HCT116 (cell line): ENCODE measurements around the gene SUZ12. TPM values are rescaled to one million over a fixed set of nuclear protein-coding genes. Genes with fewer than 3 reads are reported as not detected.

ENCODE experiments used
- ATAC-seq: fragments of 200-7000 bp; cut with Tn5 transposase; 2 replicates; pipeline ENCODE4 v1.9.1; 2020; ENCODE audit warnings: mild to moderate bottlenecking, moderate library complexity
- BruUV-seq: library from RNA; stranded (reverse); fragments of 400-500 nt; replicated peaks from 2 replicates; lab custom pipeline; 2021; lab: Mats Ljungman, UMichigan
- CTCF ChIA-PET: fragments of 300-600 bp; sonication (Branson Sonifier 250); formaldehyde crosslinking; loops from one replicate; lab custom pipeline; 2021; ENCODE audit warnings: antibody characterized with exemption; lab: Charles Lee
- POLR2A ChIA-PET: fragments of 300-600, 350-600 bp; sonication (Branson Sonifier 250); formaldehyde crosslinking; loops from one replicate; lab custom pipeline; 2021; ENCODE audit warnings: antibody characterized with exemption; lab: Charles Lee
- RAD21 ChIA-PET, 2 experiments: fragments of 300-600 bp; sonication (Branson Sonifier 250); formaldehyde crosslinking; loops; one replicate each; lab custom pipeline; 2023; ENCODE audit warnings: low total read pairs in 2 of 2; ENCODE audit not compliant: uncharacterized antibody in 2 of 2, unreplicated experiment in 2 of 2, low non-redundant PET in 1 of 2; lab: Charles Lee
- DNase-seq: peaks from one replicate; pipeline ENCODE4 v3.0.0-alpha.2; 2010; ENCODE audit warnings: low read depth, low spot score
- H2AFZ ChIP-seq: fragments of 200-600 bp; shearing (Covaris generic), sonication (generic); 2 replicates; pipeline ENCODE4 v1.6.1; 2017; ENCODE audit warnings: low read depth, mixed run types, mixed read lengths, antibody characterized with exemption, low read length; ENCODE audit not compliant: poor library complexity, severe bottlenecking
- H3K27ac ChIP-seq: 2 replicates; pipeline ENCODE4 v1.5.1; 2012; ENCODE audit warnings: low read depth, low read length
- H3K27me3 ChIP-seq: fragments of 200-600 bp; sonication (generic); 2 replicates; pipeline ENCODE4 v1.6.1; 2016; ENCODE audit warnings: mixed run types, low read length, mixed read lengths; ENCODE audit not compliant: insufficient read depth
- H3K36me3 ChIP-seq, 2 experiments: fragments of 200-500 bp in 1 of 2; fragments of 200-600 bp in 1 of 2; sonication (Bioruptor generic) in 1 of 2; sonication (generic) in 1 of 2; 2 replicates each; pipeline versions ENCODE4 v1.5.1 to v1.6.1; 2014 to 2016; ENCODE audit warnings: low read length in 2 of 2, inconsistent platforms in 1 of 2, mixed read lengths in 1 of 2, mixed run types in 1 of 2; ENCODE audit not compliant: insufficient read depth in 2 of 2, control insufficient read depth in 1 of 2
- H3K4me1 ChIP-seq, 2 experiments: fragments of 200-600 bp in 1 of 2; sonication (generic) in 1 of 2; 2 replicates each; pipeline versions ENCODE4 v1.5.1 to v1.6.1; 2012 to 2017; ENCODE audit warnings: low read length in 2 of 2, inconsistent platforms in 1 of 2, mild to moderate bottlenecking in 1 of 2, mixed read lengths in 1 of 2, mixed run types in 1 of 2, moderate library complexity in 1 of 2; ENCODE audit not compliant: insufficient read depth in 2 of 2, control insufficient read depth in 1 of 2
- H3K4me2 ChIP-seq: fragments of 200-600 bp; sonication (generic); 2 replicates; pipeline ENCODE4 v1.6.1; 2017; ENCODE audit warnings: mixed run types, low read length, mixed read lengths
- H3K4me3 ChIP-seq, 2 experiments: fragments of 200-600 bp in 1 of 2; sonication (generic) in 1 of 2; replicated peaks in 1 of 2; 2 replicates each; pipeline ENCODE4 v1.5.1; 2011 to 2016; ENCODE audit warnings: low read length in 2 of 2, control low read depth in 1 of 2, low read depth in 1 of 2, mild to moderate bottlenecking in 1 of 2, mixed read lengths in 1 of 2, mixed run types in 1 of 2
- H3K79me2 ChIP-seq: fragments of 200-600 bp; sonication (generic); 2 replicates; pipeline ENCODE4 v1.6.1; 2017; ENCODE audit warnings: mild to moderate bottlenecking, mixed run types, low read length, moderate library complexity, mixed read lengths; ENCODE audit not compliant: insufficient read depth
- H3K9ac ChIP-seq: fragments of 200-600 bp; sonication (generic); 2 replicates; pipeline ENCODE4 v1.6.1; 2016; ENCODE audit warnings: low read length, mixed read lengths
- H3K9me2 ChIP-seq: fragments of 200-600 bp; sonication (generic), shearing (Covaris generic); 2 replicates; pipeline ENCODE4 v1.6.1; 2017; ENCODE audit warnings: mixed run types, mild to moderate bottlenecking, moderate library complexity; ENCODE audit not compliant: insufficient read depth
- H3K9me3 ChIP-seq, 2 experiments: fragments of 200-500 bp in 1 of 2; fragments of 200-600 bp in 1 of 2; sonication (Bioruptor generic) in 1 of 2; sonication (generic) in 1 of 2; 2 replicates each; pipeline ENCODE4 v1.6.1; 2014 to 2017; ENCODE audit warnings: low read length in 2 of 2, mixed read lengths in 2 of 2, inconsistent platforms in 1 of 2, low read depth in 1 of 2, mild to moderate bottlenecking in 1 of 2, mixed run types in 1 of 2, moderate library complexity in 1 of 2; ENCODE audit not compliant: control insufficient read depth in 1 of 2, insufficient read depth in 1 of 2
- H4K20me1 ChIP-seq: fragments of 200-600 bp; sonication (generic), shearing (Covaris generic); 2 replicates; pipeline ENCODE4 v1.6.1; 2017; ENCODE audit warnings: mixed run types, mild to moderate bottlenecking, moderate library complexity; ENCODE audit not compliant: insufficient read depth
- CBX3 ChIP-seq: IDR thresholded peaks from 2 replicates; pipeline ENCODE4 v1.6.1; 2012; ENCODE audit warnings: low read depth
- CEBPB ChIP-seq: IDR thresholded peaks from 2 replicates; pipeline ENCODE4 v1.6.1; 2012; ENCODE audit warnings: low read depth
- ELF1 ChIP-seq: IDR thresholded peaks from 2 replicates; pipeline ENCODE4 v1.6.1; 2012; ENCODE audit warnings: low read depth, borderline replicate concordance
- EZH2 ChIP-seq: fragments of 200-600 bp; sonication (generic); IDR thresholded peaks from 2 replicates; pipeline ENCODE4 v1.6.1; 2017; ENCODE audit warnings: antibody characterized with exemption, mixed run types
- EZH2phosphoT487 ChIP-seq: fragments of 200-600 bp; IDR thresholded peaks from 2 replicates; pipeline ENCODE4 v1.6.1; 2018; ENCODE audit warnings: antibody characterized with exemption, borderline replicate concordance
- FOSL1 ChIP-seq: IDR thresholded peaks from 2 replicates; pipeline ENCODE4 v1.6.1; 2012; ENCODE audit warnings: low read depth
- RAD21 ChIP-seq: IDR thresholded peaks from 2 replicates; pipeline ENCODE4 v1.6.1; 2012; ENCODE audit warnings: low read depth, mild to moderate bottlenecking
- SIN3A ChIP-seq: IDR thresholded peaks from 2 replicates; pipeline ENCODE4 v1.6.1; 2012; ENCODE audit warnings: low read depth
- SP1 ChIP-seq: IDR thresholded peaks from 2 replicates; pipeline ENCODE4 v1.6.1; 2012; ENCODE audit warnings: low read depth
- TCF7L2 ChIP-seq: IDR thresholded peaks from 2 replicates; pipeline ENCODE4 v1.7.0; 2011; ENCODE audit warnings: borderline replicate concordance, inconsistent platforms; ENCODE audit not compliant: insufficient read depth, insufficient read length; ENCODE audit errors: extremely low read depth
- YY1 ChIP-seq: IDR thresholded peaks from 2 replicates; pipeline ENCODE4 v1.6.1; 2011; ENCODE audit warnings: low read length, low read depth, moderate library complexity, mild to moderate bottlenecking; ENCODE audit not compliant: insufficient replicate concordance; ENCODE audit errors: extremely low read depth
- ZNF274 ChIP-seq: fragments of 200-500 bp; sonication (Bioruptor generic); IDR thresholded peaks from 2 replicates; pipeline ENCODE4 v1.6.1; 2014; ENCODE audit warnings: mild to moderate bottlenecking, low read depth, low read length, inconsistent platforms
- intact Hi-C: fragments of 100-400 bp; cut with micrococcal nuclease; formaldehyde crosslinking; loops from 2 replicates; pipeline ENCODE4 v1.10.0; 2022
- total RNA-seq: library from RNA; stranded (reverse); gene quantifications from one replicate; pipeline ENCODE4 v1.2.1, GENCODE V29; 2021; ENCODE audit not compliant: unreplicated experiment
- TF ChIP-seq, protein P1 (sequence below): IDR thresholded peaks from 2 replicates; pipeline ENCODE4 v1.6.1; 2012
- TF ChIP-seq, protein P2 (sequence below): IDR thresholded peaks from 2 replicates; pipeline ENCODE4 v1.6.1; 2011; ENCODE audit warnings: mild to moderate bottlenecking, low read length, moderate library complexity; ENCODE audit not compliant: insufficient replicate concordance; ENCODE audit errors: extremely low read depth
- TF ChIP-seq, protein P3 (sequence below), 3 experiments: fragments of 200-600 bp in 1 of 3; sonication (generic) in 1 of 3; IDR thresholded peaks in 2 of 3; conservative IDR thresholded peaks in 1 of 3; 2 replicates each; pipeline ENCODE4 v1.5.1; 2012 to 2017; ENCODE audit warnings: low read depth in 2 of 3, low read length in 2 of 3, antibody characterized with exemption in 1 of 3, borderline replicate concordance in 1 of 3, control low read depth in 1 of 3, mild to moderate bottlenecking in 1 of 3, mixed read lengths in 1 of 3, mixed run types in 1 of 3, moderate library complexity in 1 of 3; ENCODE audit not compliant: insufficient read depth in 1 of 3
- TF ChIP-seq, protein P4 (sequence below): IDR thresholded peaks from 2 replicates; pipeline ENCODE4 v1.6.1; 2012

SUZ12 gene
- total RNA-seq, 1 experiment from 2014 or later: 44.9 TPM

DNA sequence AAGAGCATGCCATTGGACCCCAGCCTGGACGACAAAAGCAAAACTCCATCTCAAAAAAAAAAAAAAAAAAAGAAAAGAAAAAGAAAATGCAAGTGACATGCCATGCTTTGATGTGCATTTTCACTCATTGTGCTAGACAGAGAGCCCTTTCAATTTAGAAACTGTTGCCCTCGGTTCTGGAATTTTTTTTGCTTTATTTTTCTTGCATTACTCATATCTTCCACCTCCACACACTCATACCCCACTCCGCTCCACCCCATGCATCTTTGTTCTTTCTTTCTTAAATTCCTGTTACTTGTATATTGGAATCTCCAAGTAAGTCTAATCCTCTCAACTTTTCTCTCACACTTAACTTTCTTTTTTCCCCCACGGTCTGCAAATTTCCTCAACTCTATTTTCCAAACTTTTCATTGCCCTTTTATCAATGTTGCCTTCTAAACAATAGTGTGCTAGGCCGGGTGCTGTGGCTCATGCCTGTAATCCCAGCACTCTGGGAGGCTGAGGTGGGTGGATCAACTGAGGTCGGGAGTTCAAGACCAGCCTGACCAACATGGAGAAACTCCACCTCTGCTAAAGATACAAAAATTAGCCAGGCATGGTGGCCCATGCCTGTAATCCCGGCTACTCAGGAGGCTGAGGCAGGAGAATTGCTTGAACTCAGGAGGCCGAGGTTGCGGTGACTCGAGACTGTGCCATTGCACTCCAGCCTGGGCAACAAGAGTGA lies 16.8 kb upstream of the SUZ12 start:
- ChIA-PET RAD21 (no interaction called here), CTCF (no interaction called here), POLR2A (interaction anchor here (0.7 kb wide), 1 partner anchor 625 kb away, joined by 3 read pairs; no protein-coding TSS in a partner anchor)
- no peak for ATAC-seq
- Histone ChIP-seq H3K27ac (no peak overlapping the region), H4K20me1 (no peaks in the 10 kb centered on the region), H3K36me3 (no peaks in the 10 kb centered on the region), H3K9me3 (no peaks in the 10 kb centered on the region), H3K4me1 (no peaks in the 10 kb centered on the region), H3K79me2 (no peaks in the 10 kb centered on the region), H2AFZ (no peak overlapping the region), H3K9me2 (no peaks in the 10 kb centered on the region), H3K27me3 (no peaks in the 10 kb centered on the region), H3K4me3 (no peak overlapping the region), H3K4me2 (no peak overlapping the region), H3K9ac (no peak overlapping the region)
- BruUV-seq: no TSS peak
- TF ChIP-seq SIN3A (no peak), ELF1 (no peak), EZH2phosphoT487 (no peak), FOSL1 (no peak), CEBPB (no peak), ZNF274 (no peak), CBX3 (no peak), SP1 (no peak), TCF7L2 (no peak), EZH2 (no peak), RAD21 (no peak), YY1 (no peak)
- TF ChIP-seq, protein P1, sequence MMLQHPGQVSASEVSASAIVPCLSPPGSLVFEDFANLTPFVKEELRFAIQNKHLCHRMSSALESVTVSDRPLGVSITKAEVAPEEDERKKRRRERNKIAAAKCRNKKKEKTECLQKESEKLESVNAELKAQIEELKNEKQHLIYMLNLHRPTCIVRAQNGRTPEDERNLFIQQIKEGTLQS: no peak
- TF ChIP-seq, protein P2, sequence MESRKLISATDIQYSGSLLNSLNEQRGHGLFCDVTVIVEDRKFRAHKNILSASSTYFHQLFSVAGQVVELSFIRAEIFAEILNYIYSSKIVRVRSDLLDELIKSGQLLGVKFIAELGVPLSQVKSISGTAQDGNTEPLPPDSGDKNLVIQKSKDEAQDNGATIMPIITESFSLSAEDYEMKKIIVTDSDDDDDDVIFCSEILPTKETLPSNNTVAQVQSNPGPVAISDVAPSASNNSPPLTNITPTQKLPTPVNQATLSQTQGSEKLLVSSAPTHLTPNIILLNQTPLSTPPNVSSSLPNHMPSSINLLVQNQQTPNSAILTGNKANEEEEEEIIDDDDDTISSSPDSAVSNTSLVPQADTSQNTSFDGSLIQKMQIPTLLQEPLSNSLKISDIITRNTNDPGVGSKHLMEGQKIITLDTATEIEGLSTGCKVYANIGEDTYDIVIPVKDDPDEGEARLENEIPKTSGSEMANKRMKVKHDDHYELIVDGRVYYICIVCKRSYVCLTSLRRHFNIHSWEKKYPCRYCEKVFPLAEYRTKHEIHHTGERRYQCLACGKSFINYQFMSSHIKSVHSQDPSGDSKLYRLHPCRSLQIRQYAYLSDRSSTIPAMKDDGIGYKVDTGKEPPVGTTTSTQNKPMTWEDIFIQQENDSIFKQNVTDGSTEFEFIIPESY: no peak
- TF ChIP-seq, protein P3, sequence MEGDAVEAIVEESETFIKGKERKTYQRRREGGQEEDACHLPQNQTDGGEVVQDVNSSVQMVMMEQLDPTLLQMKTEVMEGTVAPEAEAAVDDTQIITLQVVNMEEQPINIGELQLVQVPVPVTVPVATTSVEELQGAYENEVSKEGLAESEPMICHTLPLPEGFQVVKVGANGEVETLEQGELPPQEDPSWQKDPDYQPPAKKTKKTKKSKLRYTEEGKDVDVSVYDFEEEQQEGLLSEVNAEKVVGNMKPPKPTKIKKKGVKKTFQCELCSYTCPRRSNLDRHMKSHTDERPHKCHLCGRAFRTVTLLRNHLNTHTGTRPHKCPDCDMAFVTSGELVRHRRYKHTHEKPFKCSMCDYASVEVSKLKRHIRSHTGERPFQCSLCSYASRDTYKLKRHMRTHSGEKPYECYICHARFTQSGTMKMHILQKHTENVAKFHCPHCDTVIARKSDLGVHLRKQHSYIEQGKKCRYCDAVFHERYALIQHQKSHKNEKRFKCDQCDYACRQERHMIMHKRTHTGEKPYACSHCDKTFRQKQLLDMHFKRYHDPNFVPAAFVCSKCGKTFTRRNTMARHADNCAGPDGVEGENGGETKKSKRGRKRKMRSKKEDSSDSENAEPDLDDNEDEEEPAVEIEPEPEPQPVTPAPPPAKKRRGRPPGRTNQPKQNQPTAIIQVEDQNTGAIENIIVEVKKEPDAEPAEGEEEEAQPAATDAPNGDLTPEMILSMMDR (IDR thresholded peaks at IDR 0.05 in 2 of 3, conservative IDR thresholded peaks at IDR 0.05 in 1 of 3; ENCODE audit: borderline replicate concordance in 1 of 3, insufficient read depth in 1 of 3, low read depth in 2 of 3, low read length in 2 of 3): no peak
- TF ChIP-seq, protein P4, sequence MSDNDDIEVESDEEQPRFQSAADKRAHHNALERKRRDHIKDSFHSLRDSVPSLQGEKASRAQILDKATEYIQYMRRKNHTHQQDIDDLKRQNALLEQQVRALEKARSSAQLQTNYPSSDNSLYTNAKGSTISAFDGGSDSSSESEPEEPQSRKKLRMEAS: no peak
- intact Hi-C loops: no loop called here
- no peak for DNase-seq
